Measurements from ENCODE around the gene GSDMA.
"Not testable (repeated sequence)": the region's sequence is repeated elsewhere in the genome, so short reads cannot be mapped to it uniquely, and the experiment has no call there.

Gene GSDMA

GRCh38 chr17:39929646-39930407, 33.0 kb upstream of the GSDMA start:
- no peak for DNase-seq

GRCh38 chr17:39933912-39934311, 28.9 kb upstream of the GSDMA start:
- no peak for DNase-seq

GRCh38 chr17:39934324-39934723, 28.5 kb upstream of the GSDMA start:
- no peak for DNase-seq

GRCh38 chr17:39935909-39936308, 26.9 kb upstream of the GSDMA start:
- no peak for DNase-seq

GRCh38 chr17:39937447-39937846, 25.4 kb upstream of the GSDMA start:
- no peak for DNase-seq

- DNase-seq = no peak
Observed at GRCh38 chr17:39938140-39938869, 24.5 kb upstream of the GSDMA start.

GRCh38 chr17:39939106-39939505, 23.7 kb upstream of the GSDMA start:
- DNase-seq = no peak

GRCh38 chr17:39939588-39940419, 23.0 kb upstream of the GSDMA start:
- no peak for DNase-seq

GRCh38 chr17:39943702-39944392, 19.0 kb upstream of the GSDMA start:
- no peak for DNase-seq

GRCh38 chr17:39944393-39944711, 18.5 kb upstream of the GSDMA start:
- no peak for DNase-seq

- DNase-seq = no peak
Observed at GRCh38 chr17:39946551-39947330, 16.1 kb upstream of the GSDMA start.

GRCh38 chr17:39948489-39948828, 14.3 kb upstream of the GSDMA start:
- not testable (repeated sequence) for DNase-seq

GRCh38 chr17:39949028-39949427, 13.8 kb upstream of the GSDMA start:
- DNase-seq = no peak

- no peak for DNase-seq
Observed at GRCh38 chr17:39950871-39951348, 11.9 kb upstream of the GSDMA start.

GRCh38 chr17:39951924-39952679, 10.7 kb upstream of the GSDMA start:
- DNase-seq = no peak

- peak; percentile 99 for DNase-seq
Observed at GRCh38 chr17:39952680-39953470, 9.9 kb upstream of the GSDMA start.

GRCh38 chr17:39953471-39953888, 9.3 kb upstream of the GSDMA start:
- no peak for DNase-seq

- DNase-seq = no peak
Observed at GRCh38 chr17:39954876-39955275, 7.9 kb upstream of the GSDMA start.

GRCh38 chr17:39955726-39956225, 7.0 kb upstream of the GSDMA start:
- DNase-seq = no peak

GRCh38 chr17:39960524-39961041, 2.2 kb upstream of the GSDMA start:
- no peak for DNase-seq
